Glomerular endothelial cell (primary cell): ENCODE results near the gene PACSIN1. TPM values are rescaled to one million over a fixed set of nuclear protein-coding genes. Genes with fewer than 3 reads are reported as not detected.

ENCODE experiments used
- DNase-seq: peaks from one replicate; pipeline ENCODE4 v3.0.0-alpha.2; 2011; ENCODE audit warnings: low read depth, low spot score; ENCODE audit errors: extremely low read depth
- total RNA-seq: library from RNA; depleted of rRNA; stranded (reverse); fragments of >200 nt; gene quantifications from 2 replicates; pipeline ENCODE4 v1.2.3, GENCODE V29; 2015

The PACSIN1 gene
- total RNA-seq, 1 donor from 2014 or later, result not detected

- DNase-seq, result no peak
These were observed 47.8 kb downstream of the PACSIN1 start for GRCh38 chr6:34513646-34514045.

- no peak for DNase-seq
These were observed 48.2 kb downstream of the PACSIN1 start for GRCh38 chr6:34514112-34514511.

GRCh38 chr6:34514593-34515472 lies 49.0 kb downstream of the PACSIN1 start:
- no peak for DNase-seq

- no peak for DNase-seq
These were observed 49.9 kb downstream of the PACSIN1 start for GRCh38 chr6:34515473-34516387.

- DNase-seq, result no peak
These were observed 50.8 kb downstream of the PACSIN1 start for GRCh38 chr6:34516391-34517324.

- no peak for DNase-seq
These were observed 51.6 kb downstream of the PACSIN1 start for GRCh38 chr6:34517461-34517881.

GRCh38 chr6:34517966-34518365 lies 52.1 kb downstream of the PACSIN1 start:
- no peak for DNase-seq

- DNase-seq, result no peak
These were observed 52.9 kb downstream of the PACSIN1 start for GRCh38 chr6:34518669-34519365.

GRCh38 chr6:34519971-34520644 lies 54.2 kb downstream of the PACSIN1 start:
- no peak for DNase-seq

- DNase-seq, result no peak
These were observed 55.0 kb downstream of the PACSIN1 start for GRCh38 chr6:34520645-34521462.

- DNase-seq, result no peak
These were observed 55.8 kb downstream of the PACSIN1 start for GRCh38 chr6:34521463-34522285.

- DNase-seq, result no peak
These were observed 56.9 kb downstream of the PACSIN1 start for GRCh38 chr6:34522761-34523160.

- no peak for DNase-seq
These were observed 57.7 kb downstream of the PACSIN1 start for GRCh38 chr6:34523441-34524206.

- DNase-seq, result no peak
These were observed 58.6 kb downstream of the PACSIN1 start for GRCh38 chr6:34524499-34524898.

GRCh38 chr6:34524971-34525370 lies 59.1 kb downstream of the PACSIN1 start:
- DNase-seq, result no peak

- DNase-seq, result no peak
These were observed 59.7 kb downstream of the PACSIN1 start for GRCh38 chr6:34525431-34526175.
